HG03575 (cell line): Measurements from ENCODE around the gene ACAA1.

ENCODE experiments used
- ATAC-seq: cut with Tn5 transposase; IDR thresholded peaks from one replicate; pipeline ENCODE4 v1.9.1; 2021; ENCODE audit not compliant: unreplicated experiment, insufficient number of reproducible peaks, low FRiP score; ENCODE audit errors: extremely low read depth

ACAA1 gene

GRCh38 chr3:38122712-38123290, 14.1 kb downstream of the ACAA1 start:
- no peak for ATAC-seq

DNA sequence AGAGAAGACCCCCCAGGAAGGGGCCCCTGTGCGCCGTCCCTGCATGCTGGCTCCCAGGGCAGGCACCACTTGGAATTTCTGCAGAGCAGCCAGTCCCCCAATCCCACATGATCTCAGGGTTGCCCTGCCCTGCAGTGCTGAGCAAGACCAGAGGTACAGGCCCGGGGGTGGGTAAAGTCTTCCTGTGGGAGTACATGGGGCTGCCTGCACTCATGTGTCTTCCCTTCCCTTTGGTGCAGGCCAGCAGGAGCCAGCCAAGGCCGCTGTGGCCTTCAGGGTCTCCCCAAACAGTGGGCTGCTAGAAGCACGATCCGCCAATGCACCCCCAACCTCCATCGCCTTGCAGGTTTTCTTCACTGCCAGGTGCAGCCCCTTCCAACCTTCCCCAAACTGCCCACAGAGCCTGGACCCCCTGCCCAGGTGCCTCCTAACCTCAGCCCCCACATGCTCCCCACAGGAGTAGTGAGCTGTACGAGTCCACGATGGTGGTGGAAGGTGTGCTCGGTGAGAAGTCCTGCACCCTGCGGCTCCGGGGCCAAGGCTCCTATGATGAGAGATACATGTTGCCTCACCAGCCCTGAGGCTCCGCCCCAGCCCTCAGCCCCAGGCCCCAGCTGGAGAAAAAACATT, 15.0 kb downstream of the ACAA1 start:
- no peak for ATAC-seq

DNA sequence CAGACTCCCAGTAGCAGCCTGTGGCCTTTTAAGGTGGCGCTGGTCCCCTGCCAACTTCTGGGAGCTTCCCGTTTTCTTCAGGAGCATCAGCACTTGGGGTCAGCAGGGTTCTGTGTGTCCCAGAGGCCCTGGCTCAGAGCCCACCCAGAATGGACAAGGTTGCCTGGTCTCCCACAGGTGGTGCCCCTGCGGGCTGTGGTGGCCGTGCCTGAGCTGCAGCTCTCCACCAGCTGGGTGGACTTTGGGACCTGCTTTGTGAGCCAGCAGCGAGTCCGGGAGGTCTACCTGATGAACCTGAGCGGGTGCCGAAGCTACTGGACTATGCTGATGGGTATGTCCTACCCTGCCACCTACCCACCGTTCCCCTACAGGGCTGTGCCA, 15.5 kb downstream of the ACAA1 start:
- no peak for ATAC-seq

GRCh38 chr3:38120693-38121450, 16.1 kb downstream of the ACAA1 start:
- ATAC-seq: no peak

- no peak for ATAC-seq
These were observed 16.9 kb downstream of the ACAA1 start for GRCh38 chr3:38119821-38120692.

- no peak for ATAC-seq
These were observed 17.7 kb downstream of the ACAA1 start for GRCh38 chr3:38119248-38119544.

- ATAC-seq: no peak
These were observed 18.3 kb downstream of the ACAA1 start for GRCh38 chr3:38118421-38119247.

- no peak for ATAC-seq
These were observed 19.0 kb downstream of the ACAA1 start for GRCh38 chr3:38117748-38118420.

DNA sequence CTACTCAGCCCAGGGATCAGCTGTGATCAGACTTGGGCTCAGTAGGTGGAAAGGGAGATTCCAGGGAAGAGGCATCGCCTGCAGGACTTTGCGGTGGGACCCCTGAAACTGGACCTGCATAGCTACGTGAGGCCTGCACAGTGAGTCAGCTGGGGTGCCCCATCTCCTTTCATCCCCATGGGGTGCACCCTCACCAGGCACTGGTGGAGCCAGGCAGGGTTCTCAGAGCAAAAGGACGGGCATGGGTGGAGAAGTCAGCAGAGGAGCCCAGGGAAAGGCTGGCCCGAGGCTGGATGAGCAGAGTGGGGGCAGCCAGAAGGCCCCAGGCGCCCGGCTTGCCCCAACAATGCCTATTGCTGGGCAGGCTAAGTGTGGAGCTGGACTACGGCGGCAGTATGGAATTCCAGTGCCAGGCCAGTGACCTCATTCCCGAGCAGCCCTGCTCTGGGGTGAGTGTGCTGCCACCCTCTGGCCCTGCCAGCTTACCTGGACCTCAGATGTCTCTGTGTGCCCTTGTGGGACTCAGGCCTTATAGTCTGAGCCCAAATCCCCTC, 19.7 kb downstream of the ACAA1 start:
- no peak for ATAC-seq

DNA sequence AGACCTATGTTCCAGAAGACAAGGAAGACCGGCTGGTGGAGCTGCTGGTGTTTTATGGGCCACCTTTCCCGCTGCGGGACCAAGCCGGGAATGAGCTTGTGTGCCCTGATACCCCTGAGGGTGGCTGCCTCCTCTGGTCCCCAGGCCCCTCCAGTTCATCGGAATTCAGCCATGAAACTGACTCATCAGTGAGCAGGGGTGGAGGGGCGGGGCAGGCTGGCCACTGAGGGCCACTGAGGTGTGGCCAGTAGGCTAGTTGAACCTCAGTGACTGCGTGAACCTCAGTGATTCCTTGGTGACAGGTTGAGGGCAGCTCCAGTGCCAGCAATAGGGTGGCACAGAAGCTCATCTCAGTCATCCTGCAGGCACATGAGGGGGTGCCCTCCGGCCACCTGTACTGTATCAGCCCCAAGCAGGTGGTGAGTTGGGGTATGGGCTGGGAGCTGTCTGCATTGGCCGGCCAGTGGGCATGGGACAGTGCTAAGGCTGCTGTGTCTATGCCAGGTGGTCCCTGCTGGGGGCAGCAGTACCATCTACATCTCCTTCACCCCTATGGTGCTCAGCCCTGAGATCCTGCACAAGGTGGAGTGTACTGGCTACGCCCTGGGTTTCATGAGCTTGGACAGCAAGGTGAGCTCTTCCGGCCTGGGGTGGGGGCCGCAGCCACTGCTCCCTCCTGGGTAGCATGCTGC, 20.3 kb downstream of the ACAA1 start:
- ATAC-seq: no peak

- ATAC-seq: no peak
These were observed 21.1 kb downstream of the ACAA1 start for GRCh38 chr3:38115645-38116427.

GRCh38 chr3:38114875-38115644, 21.9 kb downstream of the ACAA1 start:
- ATAC-seq: no peak

DNA sequence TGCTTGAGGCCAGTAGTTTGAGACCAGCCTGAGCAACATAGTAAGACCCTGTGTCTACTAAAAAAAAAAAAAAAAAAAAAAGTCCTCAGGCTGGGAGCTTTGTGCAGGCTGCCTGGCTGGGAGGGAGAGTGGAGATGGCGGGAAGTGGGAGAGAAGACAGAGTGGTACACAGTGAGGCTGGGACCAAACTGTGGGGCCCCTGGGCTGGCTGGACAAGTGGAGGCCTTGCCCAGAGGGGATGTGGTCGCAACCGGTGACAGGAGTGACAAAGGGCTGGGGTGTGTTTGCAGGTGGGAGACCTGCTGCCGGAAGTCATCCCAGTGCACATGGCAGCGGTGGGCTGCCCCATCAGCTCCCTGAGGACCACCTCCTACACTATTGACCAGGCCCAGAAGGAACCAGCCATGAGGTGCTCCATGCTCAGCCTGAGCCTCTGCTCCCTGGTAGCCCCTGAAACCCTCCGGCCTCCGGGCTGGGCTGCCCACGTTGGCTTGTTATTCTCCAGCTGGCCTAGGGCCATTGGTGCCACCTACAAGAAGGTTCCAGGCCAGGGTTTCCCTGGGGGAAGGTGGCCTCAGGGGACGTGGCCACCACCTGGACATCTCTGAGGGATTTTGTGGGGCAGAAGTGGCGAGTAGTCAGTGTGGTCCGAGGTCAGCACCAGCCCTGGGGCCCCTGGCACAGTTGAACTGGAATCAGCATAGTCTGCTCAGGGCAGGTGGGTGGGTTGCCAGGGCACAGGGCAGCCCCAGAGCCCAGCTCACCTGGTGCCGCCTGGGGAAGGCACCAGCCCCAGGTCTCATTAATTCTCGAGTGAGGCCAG, 22.7 kb downstream of the ACAA1 start:
- ATAC-seq: no peak

DNA sequence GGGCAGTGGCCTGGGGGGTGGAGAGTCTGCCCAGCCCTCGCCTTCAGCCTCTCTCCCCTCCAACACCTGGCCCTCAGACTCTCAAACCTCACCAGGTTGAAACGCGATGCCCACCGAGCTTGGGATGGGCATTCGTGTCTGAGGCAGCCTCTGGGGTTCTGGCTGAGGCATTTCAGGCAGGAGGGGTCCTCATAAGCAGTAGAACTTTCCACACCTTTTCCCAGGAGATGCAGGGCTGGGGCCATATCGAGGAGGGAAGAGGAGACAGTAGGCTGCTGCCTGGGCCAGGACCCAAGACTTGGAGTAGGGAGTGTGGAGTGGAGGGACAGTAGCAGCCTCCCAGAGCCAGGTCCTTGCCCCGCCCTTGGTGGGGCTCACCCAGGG, 24.6 kb downstream of the ACAA1 start:
- no peak for ATAC-seq

DNA sequence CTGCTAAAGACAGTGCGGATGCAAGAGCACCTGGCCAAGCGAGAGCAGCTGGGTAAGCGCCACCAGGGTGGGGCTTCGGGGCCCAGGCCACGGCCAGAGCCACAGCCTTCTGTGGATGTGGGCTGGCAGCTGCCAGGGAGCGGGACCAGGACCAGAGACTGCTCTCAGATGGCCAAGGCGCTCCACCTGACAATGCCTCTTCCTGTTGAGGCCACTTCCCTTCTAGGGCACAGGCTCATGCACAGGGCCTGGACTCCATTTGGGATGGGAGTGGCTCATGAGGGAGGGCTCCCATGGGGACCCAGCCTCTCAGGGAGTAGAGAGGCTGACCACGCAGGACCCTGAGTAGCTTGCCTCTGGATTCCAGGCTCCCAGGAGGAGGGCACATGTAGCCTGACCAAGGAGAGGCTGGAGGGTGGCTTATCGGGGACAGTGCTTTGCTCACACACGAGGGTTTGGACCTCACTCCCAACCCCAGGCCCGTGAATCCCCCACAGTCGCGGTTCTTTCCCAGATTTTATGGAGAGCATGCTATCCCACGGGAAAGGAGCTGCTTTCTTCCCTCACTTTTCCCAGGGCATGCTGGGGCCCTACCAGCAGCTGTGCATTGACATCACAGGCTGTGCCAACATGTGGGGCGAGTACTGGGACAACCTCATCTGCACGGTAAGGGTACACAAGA, 25.1 kb downstream of the ACAA1 start:
- no peak for ATAC-seq
